CD4-positive, alpha-beta T cell treated with Interleukin-4 for 1 hour (primary cell): ENCODE data around the gene FER.

ENCODE experiments used
- DNase-seq, 2 donors: peaks; one replicate each; pipeline ENCODE4 v3.0.0-alpha.2; 2020 to 2022

The FER gene

GRCh38 chr5:109196087-109196822 lies 448.6 kb downstream of the FER start:
- no peak for DNase-seq

GRCh38 chr5:109196823-109197160 lies 449.1 kb downstream of the FER start:
- DNase-seq, result no peak

GRCh38 chr5:109199289-109199688 lies 451.6 kb downstream of the FER start:
- no peak for DNase-seq

DNA sequence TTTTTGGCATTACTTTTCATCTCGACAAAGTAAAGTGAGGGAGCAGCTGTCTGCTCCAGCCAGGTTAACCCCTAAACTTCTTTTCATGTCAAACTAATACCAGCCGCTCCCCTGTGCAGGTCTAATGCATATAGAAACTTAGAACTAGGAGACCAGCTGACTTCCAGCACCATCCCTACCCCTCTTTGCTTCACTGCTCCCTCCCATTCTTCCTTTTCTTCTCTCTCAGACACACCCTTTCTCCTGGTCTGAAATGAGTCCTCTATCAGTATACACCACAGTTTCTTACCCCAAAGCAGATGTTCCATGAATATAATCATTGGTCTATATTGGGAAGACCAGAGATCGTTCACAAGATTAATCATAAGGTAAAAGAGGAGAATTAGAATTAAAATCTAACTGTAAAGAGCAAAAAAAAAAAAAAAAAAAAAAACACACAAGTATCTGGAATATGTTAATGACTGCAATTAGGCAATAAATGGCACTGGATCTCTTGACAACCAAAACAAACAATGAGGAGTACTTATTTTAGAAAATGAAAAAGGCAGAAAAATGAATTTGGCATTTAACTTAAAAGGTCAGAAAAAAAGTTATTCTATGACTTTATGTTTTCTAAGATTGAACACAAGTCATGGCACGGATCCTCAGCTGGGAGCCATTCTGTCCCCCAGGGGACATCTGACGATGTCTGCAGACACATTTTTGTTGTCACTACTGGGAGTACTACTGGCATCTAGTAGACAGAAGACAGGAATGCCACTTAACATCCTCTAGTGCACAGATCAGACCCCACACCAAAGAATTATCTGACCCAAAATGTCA lies 452.3 kb downstream of the FER start:
- no peak for DNase-seq

GRCh38 chr5:109215040-109215439 lies 467.3 kb downstream of the FER start:
- DNase-seq, result no peak

DNA sequence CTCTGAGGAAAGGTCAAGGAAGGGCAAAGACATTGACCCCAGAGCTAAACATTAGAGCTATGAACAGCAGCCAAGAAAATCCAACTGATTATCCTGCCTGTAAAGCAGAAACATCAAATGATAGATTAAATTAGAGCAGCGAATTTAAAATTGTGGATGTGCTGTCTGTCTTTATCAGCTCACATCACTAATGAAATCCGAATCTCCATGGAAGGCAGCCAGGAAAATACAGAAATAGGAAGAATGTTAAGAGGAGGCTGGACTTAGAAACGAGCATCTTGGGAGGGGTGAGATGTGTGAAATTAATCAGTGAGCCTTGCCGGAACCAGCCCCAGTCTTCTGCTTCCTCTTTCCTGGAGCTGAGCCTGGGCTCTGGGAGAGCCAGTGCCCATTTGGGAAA lies 471.1 kb downstream of the FER start:
- DNase-seq, result no peak

GRCh38 chr5:109223531-109223930 lies 475.8 kb downstream of the FER start:
- DNase-seq, result no peak

- no peak for DNase-seq
Measured at GRCh38 chr5:109224276-109224882, 476.7 kb downstream of the FER start.

GRCh38 chr5:109225716-109226625 lies 478.3 kb downstream of the FER start:
- no peak for DNase-seq

GRCh38 chr5:109230369-109230768 lies 482.7 kb downstream of the FER start:
- no peak for DNase-seq

DNA sequence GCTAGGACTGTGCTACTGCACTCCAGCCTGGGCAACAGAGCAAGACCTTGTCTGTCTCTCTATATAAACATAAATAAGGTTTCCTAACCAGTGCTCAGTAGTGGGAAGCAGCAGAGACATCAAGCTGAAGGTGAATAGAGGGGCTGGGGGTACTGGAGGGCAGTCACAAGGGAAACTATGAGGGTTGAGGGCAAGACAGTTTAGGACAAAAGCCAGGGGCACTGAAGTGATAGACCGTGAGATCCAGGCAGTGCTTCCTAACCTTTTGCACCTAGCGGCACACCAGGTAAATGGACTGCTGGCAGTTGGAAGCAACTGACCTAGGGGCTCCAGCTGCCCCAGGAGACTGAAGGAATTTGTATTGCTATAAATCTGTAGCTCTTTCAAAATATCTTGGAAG lies 483.6 kb downstream of the FER start:
- DNase-seq, result no peak

GRCh38 chr5:109234381-109234780 lies 486.7 kb downstream of the FER start:
- DNase-seq, result no peak

DNA sequence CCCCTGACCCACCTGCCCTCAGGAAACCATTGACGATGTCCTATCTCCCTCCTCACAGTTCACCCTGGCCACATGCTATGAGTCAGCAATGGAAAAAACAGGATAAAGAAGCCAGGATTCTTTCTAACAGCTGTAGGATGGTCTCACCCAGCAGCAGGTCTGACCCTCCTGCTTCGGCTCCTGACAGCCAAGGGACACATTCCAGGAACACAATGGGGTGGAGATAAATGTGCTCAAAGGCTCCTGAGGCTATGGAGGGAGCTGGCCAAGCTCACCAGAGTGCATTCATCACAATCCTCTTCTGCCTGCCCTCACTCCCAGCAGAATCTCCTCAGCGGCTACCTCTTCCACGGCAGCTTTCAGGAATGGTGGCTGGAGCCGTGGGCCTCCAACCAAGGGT lies 491.8 kb downstream of the FER start:
- DNase-seq, result no peak

- DNase-seq, result no peak
Measured at GRCh38 chr5:109242518-109242917, 494.8 kb downstream of the FER start.

- DNase-seq, result no peak
Measured at GRCh38 chr5:109246395-109246794, 498.7 kb downstream of the FER start.
